Purkinje cell (primary cell): Measurements from ENCODE around the gene TTC14. TPM values are rescaled to one million over a fixed set of nuclear protein-coding genes. Genes with fewer than 3 reads are reported as not detected.

ENCODE experiments used
- polyA plus RNA-seq: library from polyadenylated mRNA; unstranded; fragments of >200 nt; fragmentation: Nextera tagmentation; gene quantifications from 2 replicates; pipeline ENCODE4 v1.2.1, GENCODE V29; 2014

TTC14 gene
- polyA plus RNA-seq = 41.3 and 47.6 TPM in 2 replicates

GRCh38 chr3:180601688-180602666, at the start of gene TTC14:
Gene TTC14, plus strand, starts transcription at chr3:180602163. Its CDS starts 99 bp downstream, at chr3:180602262.

Other genes with a start within 250 kb of the TTC14 start
- gene CCDC39, start 77.3 kb downstream of the TTC14 start, polyA plus RNA-seq = 2.8 and 3.5 TPM in 2 replicates